NCI-H460 (cell line): ENCODE measurements around the gene SH3BGR. TPM values are rescaled to one million over a fixed set of nuclear protein-coding genes. Genes with fewer than 3 reads are reported as not detected.

Experiments
- DNase-seq: peaks from one replicate; pipeline ENCODE4 v3.0.0-alpha.2; 2016; ENCODE audit warnings: low read depth; ENCODE audit errors: extremely low read depth
- total RNA-seq: library from RNA; depleted of rRNA; stranded (reverse); fragments of >200 nt; shearing (Covaris generic); gene quantifications from 2 replicates; pipeline ENCODE4 v1.2.3, GENCODE V29; 2014

SH3BGR gene
- total RNA-seq, 1 experiment from 2014 or later = 4.3 TPM

GRCh38 chr21:39454949-39455668 lies 3.3 kb downstream of the SH3BGR start:
- DNase-seq = no peak

GRCh38 chr21:39456665-39457064 lies 4.9 kb downstream of the SH3BGR start:
- no peak for DNase-seq

- no peak for DNase-seq
Observed at GRCh38 chr21:39461419-39461818, 9.6 kb downstream of the SH3BGR start.

- DNase-seq = no peak
Observed at GRCh38 chr21:39463308-39463707, 11.5 kb downstream of the SH3BGR start.

- no peak for DNase-seq
Observed at GRCh38 chr21:39466584-39466983, 14.8 kb downstream of the SH3BGR start.

GRCh38 chr21:39467746-39468145 lies 16.0 kb downstream of the SH3BGR start:
- no peak for DNase-seq

GRCh38 chr21:39468559-39468958 lies 16.8 kb downstream of the SH3BGR start:
- no peak for DNase-seq

GRCh38 chr21:39471598-39471997 lies 19.8 kb downstream of the SH3BGR start:
- DNase-seq = no peak

GRCh38 chr21:39472786-39473185 lies 21.0 kb downstream of the SH3BGR start:
- no peak for DNase-seq

GRCh38 chr21:39474611-39475010 lies 22.8 kb downstream of the SH3BGR start:
- no peak for DNase-seq

- no peak for DNase-seq
Observed at GRCh38 chr21:39479164-39479813, 27.5 kb downstream of the SH3BGR start.

- DNase-seq = no peak
Observed at GRCh38 chr21:39479814-39480182, 28.0 kb downstream of the SH3BGR start.

- no peak for DNase-seq
Observed at GRCh38 chr21:39480271-39480670, 28.5 kb downstream of the SH3BGR start.

- DNase-seq = no peak
Observed at GRCh38 chr21:39481886-39482285, 30.1 kb downstream of the SH3BGR start.

- DNase-seq = no peak
Observed at GRCh38 chr21:39483917-39484316, 32.1 kb downstream of the SH3BGR start.

- no peak for DNase-seq
Observed at GRCh38 chr21:39484711-39485276, 33.0 kb downstream of the SH3BGR start.

- DNase-seq = no peak
Observed at GRCh38 chr21:39489380-39489924, 37.7 kb downstream of the SH3BGR start.

GRCh38 chr21:39499156-39499555 lies 47.4 kb downstream of the SH3BGR start:
- DNase-seq = no peak

- no peak for DNase-seq
Observed at GRCh38 chr21:39502631-39503030, 50.9 kb downstream of the SH3BGR start.

GRCh38 chr21:39503123-39503762 lies 51.5 kb downstream of the SH3BGR start:
- no peak for DNase-seq

- no peak for DNase-seq
Observed at GRCh38 chr21:39504230-39504629, 52.5 kb downstream of the SH3BGR start.
